MCF 10A (cell line): Measurements from ENCODE around the gene PDXDC1. TPM values are rescaled to one million over a fixed set of nuclear protein-coding genes. Genes with fewer than 3 reads are reported as not detected.
"Not testable (repeated sequence)": the region's sequence is repeated elsewhere in the genome, so short reads cannot be mapped to it uniquely, and the experiment has no call there.

Source experiments
- BruUV-seq: library from RNA; stranded (reverse); fragments of 400-500 nt; replicated peaks from 2 replicates; lab custom pipeline; 2021; lab: Mats Ljungman, UMichigan
- CTCF ChIA-PET: fragments of 300-600 bp; sonication (Branson Sonifier 250); formaldehyde crosslinking; extraction: SDS; loops from one replicate; lab custom pipeline; 2021; ENCODE audit warnings: antibody characterized with exemption, inconsistent platforms; lab: Yijun Ruan, JAX
- POLR2A ChIA-PET: fragments of 300-600, 350-650 bp; sonication (Branson Sonifier 250); formaldehyde crosslinking; extraction: SDS; loops from one replicate; lab custom pipeline; 2020; ENCODE audit warnings: antibody characterized with exemption, inconsistent platforms; lab: Yijun Ruan, JAX
- DNase-seq: peaks from one replicate; pipeline ENCODE4 v3.0.0-alpha.2; 2018; ENCODE audit not compliant: unreplicated experiment
- H3K27ac Mint-ChIP-seq: one replicate; pipeline ENCODE4 v1.8.0; 2022; ENCODE audit warnings: mild to moderate bottlenecking, low read depth, mixed read lengths; ENCODE audit not compliant: unreplicated experiment
- H3K27me3 Mint-ChIP-seq: one replicate; pipeline ENCODE4 v1.8.0; 2022; ENCODE audit warnings: mixed read lengths; ENCODE audit not compliant: insufficient read depth, unreplicated experiment
- H3K36me3 Mint-ChIP-seq: one replicate; pipeline ENCODE4 v1.8.0; 2022; ENCODE audit warnings: mild to moderate bottlenecking, moderate library complexity, mixed read lengths; ENCODE audit not compliant: insufficient read depth, unreplicated experiment
- H3K4me1 Mint-ChIP-seq: one replicate; pipeline ENCODE4 v1.8.0; 2022; ENCODE audit warnings: mixed read lengths; ENCODE audit not compliant: insufficient read depth, unreplicated experiment
- H3K4me3 Mint-ChIP-seq: one replicate; pipeline ENCODE4 v1.8.0; 2022; ENCODE audit warnings: mild to moderate bottlenecking, moderate library complexity, mixed read lengths; ENCODE audit not compliant: unreplicated experiment
- H3K9me3 Mint-ChIP-seq: one replicate; pipeline ENCODE4 v1.8.0; 2022; ENCODE audit warnings: mixed read lengths; ENCODE audit not compliant: unreplicated experiment
- CTCF ChIP-seq: fragments of 200-600 bp; IDR thresholded peaks from one replicate; pipeline ENCODE4 v1.8.0; 2022; ENCODE audit warnings: antibody characterized with exemption, mild to moderate bottlenecking; ENCODE audit not compliant: unreplicated experiment
- intact Hi-C: fragments of 100-400 bp; cut with micrococcal nuclease; formaldehyde crosslinking; loops from 2 replicates; pipeline ENCODE4 v1.14.1; 2022
- total RNA-seq: library from RNA; stranded (reverse); gene quantifications from 2 replicates; pipeline ENCODE4 v1.2.3, GENCODE V29; 2022

The PDXDC1 gene
- total RNA-seq, 1 experiment from 2014 or later, result 70.7 TPM

DNA sequence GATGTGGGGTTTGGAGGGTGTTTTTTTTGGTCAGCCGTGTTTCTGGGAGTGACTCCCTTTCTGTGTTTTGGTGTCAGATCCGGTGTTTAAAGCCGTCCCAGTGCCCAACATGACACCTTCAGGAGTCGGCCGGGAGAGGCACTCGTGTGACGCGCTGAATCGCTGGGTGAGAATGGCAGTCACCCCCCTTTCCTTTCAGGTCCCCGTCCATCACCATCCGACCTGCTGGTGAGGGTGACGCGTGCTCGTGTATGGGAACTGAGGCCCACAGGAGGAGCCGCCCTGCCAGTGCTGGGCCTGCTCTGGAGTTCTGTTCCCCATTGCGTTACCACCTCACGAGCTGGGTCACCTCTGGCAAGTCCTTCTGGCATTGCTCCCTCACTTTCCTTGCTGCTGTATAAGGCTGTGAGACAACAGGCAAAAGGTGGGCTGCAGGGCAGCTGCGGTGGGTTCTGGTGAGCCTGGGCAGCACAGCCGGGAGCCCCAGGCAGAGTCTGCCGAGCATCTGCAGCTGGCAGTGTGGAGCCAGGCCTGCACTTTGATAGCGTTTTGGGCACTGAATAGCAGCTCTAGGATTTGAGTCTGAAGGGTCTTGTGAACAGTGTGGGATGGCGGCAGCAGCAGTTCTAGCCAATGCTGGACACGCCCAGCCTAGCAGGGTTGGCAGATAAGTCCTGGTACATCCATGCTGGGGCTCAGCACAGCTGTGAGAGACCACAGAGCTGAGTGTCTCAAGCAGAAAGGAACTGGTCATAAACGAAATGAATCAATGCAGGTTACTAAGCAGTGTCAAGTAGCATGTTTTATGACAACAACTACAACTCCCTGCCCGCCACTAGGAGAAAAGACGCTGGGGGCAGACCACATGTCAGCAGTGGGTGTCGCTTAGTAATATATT lies 54.2 kb downstream of the PDXDC1 start:
- peak overlapping the region; percentile 28 for H3K27ac Mint-ChIP-seq
- BruUV-seq, H3K27me3 Mint-ChIP-seq, H3K9me3 Mint-ChIP-seq, intact Hi-C loops, DNase-seq, H3K4me3 Mint-ChIP-seq: not testable (repeated sequence)
- H3K4me1 Mint-ChIP-seq, result peaks cover 20% of the 10 kb centered on the region
- CTCF ChIA-PET, result interaction anchor here (0.6 kb wide), 2 partner anchors 18 to 1032 kb away, joined by 3 read pairs; no protein-coding TSS in a partner anchor
- H3K36me3 Mint-ChIP-seq, result peaks cover 90% of the 10 kb centered on the region
- POLR2A ChIA-PET, result interaction anchor here (0.9 kb wide), 1 partner anchor 25 kb away, joined by 3 read pairs; no protein-coding TSS in a partner anchor

GRCh38 chr16:15029749-15030148 lies 54.9 kb downstream of the PDXDC1 start:
- DNase-seq, H3K4me3 Mint-ChIP-seq, H3K27ac Mint-ChIP-seq, H3K9me3 Mint-ChIP-seq, intact Hi-C loops, H3K27me3 Mint-ChIP-seq: not testable (repeated sequence)
- BruUV-seq, result TSS peak; percentile 14
- Mint-ChIP-seq H3K36me3 (peaks cover 92% of the 10 kb centered on the region), H3K4me1 (peaks cover 16% of the 10 kb centered on the region)
- CTCF ChIA-PET, result interaction anchor here (0.6 kb wide), 1 partner anchor 1032 kb away, joined by 3 read pairs; no protein-coding TSS in a partner anchor
- POLR2A ChIA-PET, result interaction anchor here (0.9 kb wide), 1 partner anchor 25 kb away, joined by 3 read pairs; no protein-coding TSS in a partner anchor

DNA sequence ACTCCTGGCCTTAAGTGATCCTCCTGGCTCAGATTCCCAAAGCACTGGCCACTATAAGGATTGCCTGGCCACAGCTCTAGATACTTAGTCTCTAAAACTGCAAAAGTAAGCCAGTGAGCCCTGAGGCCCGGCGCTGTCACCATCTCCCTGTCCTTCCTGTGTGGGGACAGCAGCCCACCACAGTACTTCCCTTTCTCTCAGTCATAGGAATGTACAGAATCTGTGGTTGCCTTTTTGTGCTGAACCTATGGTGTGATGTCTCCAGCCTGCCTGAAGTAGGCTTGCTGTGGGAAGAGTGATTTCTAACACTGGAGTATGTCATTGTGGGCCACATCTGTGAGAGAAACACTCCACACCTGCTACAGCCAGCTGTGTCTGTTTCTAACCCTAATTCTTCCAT lies 56.4 kb downstream of the PDXDC1 start:
- H3K27me3 Mint-ChIP-seq, result no peaks in the 10 kb centered on the region
- peaks cover 91% of the 10 kb centered on the region for H3K36me3 Mint-ChIP-seq
- intact Hi-C loops, result no loop called here
- CTCF ChIA-PET, result interaction anchor here (2.1 kb wide), 1 partner anchor 14 kb away, joined by 7 read pairs; no protein-coding TSS in a partner anchor
- no peak for DNase-seq
- no peak overlapping the region for H3K4me3 Mint-ChIP-seq
- TF ChIP-seq CTCF, result no peak
- POLR2A ChIA-PET, result no interaction called here
- H3K4me1 Mint-ChIP-seq, result peaks cover 5% of the 10 kb centered on the region
- no peak overlapping the region for H3K27ac Mint-ChIP-seq
- BruUV-seq, result no TSS peak
- H3K9me3 Mint-ChIP-seq, result no peaks in the 10 kb centered on the region

- intact Hi-C loops, result no loop called here
- Mint-ChIP-seq H3K4me1 (peaks cover 5% of the 10 kb centered on the region), H3K9me3 (no peaks in the 10 kb centered on the region), H3K27ac (no peak overlapping the region), H3K27me3 (no peaks in the 10 kb centered on the region), H3K36me3 (peaks cover 91% of the 10 kb centered on the region), H3K4me3 (no peak overlapping the region)
- TF ChIP-seq CTCF, result no peak
- no TSS peak for BruUV-seq
- DNase-seq, result no peak
- CTCF ChIA-PET, result interaction anchor here (2.1 kb wide), 1 partner anchor 14 kb away, joined by 7 read pairs; no protein-coding TSS in a partner anchor
- POLR2A ChIA-PET, result no interaction called here
These were observed 56.8 kb downstream of the PDXDC1 start for GRCh38 chr16:15031586-15031985.
